Measurements from ENCODE around the gene NR1I3. TPM values are rescaled to one million over a fixed set of nuclear protein-coding genes. Genes with fewer than 3 reads are reported as not detected.

Gene NR1I3
- total and polyA plus RNA-seq, 2 of the 13 experiments (the other 11 are each of a cell fraction or from before 2014, with no cell fraction given) = 0.62 to 0.95 TPM

DNA sequence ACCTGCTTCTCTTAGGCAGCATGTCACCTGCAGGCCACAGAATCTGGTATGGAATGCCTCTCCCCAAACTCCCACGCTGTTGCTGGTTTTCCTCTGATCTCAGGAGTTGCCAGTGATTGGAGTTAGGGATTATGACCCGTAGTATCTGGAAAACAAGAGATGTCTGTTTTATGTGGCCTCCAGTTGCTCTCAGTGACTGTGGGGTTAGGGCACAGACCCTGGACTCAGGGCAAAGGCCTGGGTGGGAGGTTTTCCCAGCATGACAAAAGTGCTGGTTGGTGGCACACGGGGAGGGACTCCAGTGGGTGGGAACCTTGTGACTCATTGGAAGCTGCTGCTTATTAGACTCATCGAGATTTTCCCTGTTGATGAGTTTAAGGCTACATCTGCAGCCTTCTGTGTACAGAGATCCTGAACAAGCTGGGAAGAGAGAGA lies at the start of gene NR1I3 (continued):
- TF ChIP-seq ZNF605 (CRISPR knock-in tag; IDR thresholded peaks at IDR 0.05) (0 out of 2 replicates have a peak, but pooled peaks have one; percentile 46), NFRKB (IDR thresholded peaks at IDR 0.05) (no peak), SUZ12 (IDR thresholded peaks at IDR 0.05; ENCODE audit: low read depth, low read length) (no peak), ZNF296 (CRISPR knock-in tag; conservative IDR thresholded peaks at IDR 0.05) (no peak), ZNF589 (CRISPR knock-in tag; conservative IDR thresholded peaks at IDR 0.05) (no peak; the same call in 1 of the 2 replicates), ZNF770 (CRISPR knock-in tag; IDR thresholded peaks at IDR 0.05) (no peak), ZNF496 (CRISPR knock-in tag; IDR thresholded peaks at IDR 0.05; ENCODE audit: insufficient replicate concordance) (no peak), FOXM1 (CRISPR knock-in tag; IDR thresholded peaks at IDR 0.05) (no peak), ZNF616 (CRISPR knock-in tag; IDR thresholded peaks at IDR 0.05; ENCODE audit: low read depth) (no peak), HMG20A (CRISPR knock-in tag; IDR thresholded peaks at IDR 0.05; ENCODE audit: borderline replicate concordance) (peak; percentile 71; the same call in 1 of the 2 replicates), MTA1 (CRISPR knock-in tag; IDR thresholded peaks at IDR 0.05; ENCODE audit: borderline replicate concordance) (peak; percentile 62; the same call in 1 of the 2 replicates), ZNF317 (CRISPR knock-in tag; IDR thresholded peaks at IDR 0.05) (no peak; the same call in 1 of the 2 replicates), TEF (CRISPR knock-in tag; IDR thresholded peaks at IDR 0.05) (no peak), REXO4 (CRISPR knock-in tag; IDR thresholded peaks at IDR 0.05; ENCODE audit: borderline replicate concordance) (no peak), BCL3 (CRISPR knock-in tag; IDR thresholded peaks at IDR 0.05) (no peak), E2F5 (CRISPR knock-in tag; conservative IDR thresholded peaks at IDR 0.05) (no peak), ZFX (CRISPR knock-in tag; IDR thresholded peaks at IDR 0.05; ENCODE audit: low read depth) (peak; percentile 47), ZNF207 (IDR thresholded peaks at IDR 0.05; ENCODE audit: borderline replicate concordance) (no peak), RFXANK (CRISPR knock-in tag; IDR thresholded peaks at IDR 0.05) (no peak)
- TF ChIP-seq, protein P1, sequence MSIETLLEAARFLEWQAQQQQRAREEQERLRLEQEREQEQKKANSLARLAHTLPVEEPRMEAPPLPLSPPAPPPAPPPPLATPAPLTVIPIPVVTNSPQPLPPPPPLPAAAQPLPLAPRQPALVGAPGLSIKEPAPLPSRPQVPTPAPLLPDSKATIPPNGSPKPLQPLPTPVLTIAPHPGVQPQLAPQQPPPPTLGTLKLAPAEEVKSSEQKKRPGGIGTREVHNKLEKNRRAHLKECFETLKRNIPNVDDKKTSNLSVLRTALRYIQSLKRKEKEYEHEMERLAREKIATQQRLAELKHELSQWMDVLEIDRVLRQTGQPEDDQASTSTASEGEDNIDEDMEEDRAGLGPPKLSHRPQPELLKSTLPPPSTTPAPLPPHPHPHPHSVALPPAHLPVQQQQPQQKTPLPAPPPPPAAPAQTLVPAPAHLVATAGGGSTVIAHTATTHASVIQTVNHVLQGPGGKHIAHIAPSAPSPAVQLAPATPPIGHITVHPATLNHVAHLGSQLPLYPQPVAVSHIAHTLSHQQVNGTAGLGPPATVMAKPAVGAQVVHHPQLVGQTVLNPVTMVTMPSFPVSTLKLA (IDR thresholded peaks at IDR 0.05) = no peak
- TF ChIP-seq, protein P2, sequence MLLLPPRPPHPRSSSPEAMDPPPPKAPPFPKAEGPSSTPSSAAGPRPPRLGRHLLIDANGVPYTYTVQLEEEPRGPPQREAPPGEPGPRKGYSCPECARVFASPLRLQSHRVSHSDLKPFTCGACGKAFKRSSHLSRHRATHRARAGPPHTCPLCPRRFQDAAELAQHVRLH (CRISPR knock-in tag; IDR thresholded peaks at IDR 0.05; ENCODE audit: borderline replicate concordance, low read depth) = no peak; the same call in 1 of the 2 replicates
- TF ChIP-seq, protein P3, sequence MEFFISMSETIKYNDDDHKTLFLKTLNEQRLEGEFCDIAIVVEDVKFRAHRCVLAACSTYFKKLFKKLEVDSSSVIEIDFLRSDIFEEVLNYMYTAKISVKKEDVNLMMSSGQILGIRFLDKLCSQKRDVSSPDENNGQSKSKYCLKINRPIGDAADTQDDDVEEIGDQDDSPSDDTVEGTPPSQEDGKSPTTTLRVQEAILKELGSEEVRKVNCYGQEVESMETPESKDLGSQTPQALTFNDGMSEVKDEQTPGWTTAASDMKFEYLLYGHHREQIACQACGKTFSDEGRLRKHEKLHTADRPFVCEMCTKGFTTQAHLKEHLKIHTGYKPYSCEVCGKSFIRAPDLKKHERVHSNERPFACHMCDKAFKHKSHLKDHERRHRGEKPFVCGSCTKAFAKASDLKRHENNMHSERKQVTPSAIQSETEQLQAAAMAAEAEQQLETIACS (CRISPR knock-in tag; IDR thresholded peaks at IDR 0.05) = no peak
